H9 (cell line): Measurements from ENCODE around the gene TMEM254. TPM values are rescaled to one million over a fixed set of nuclear protein-coding genes. Genes with fewer than 3 reads are reported as not detected.

Source experiments
- DNase-seq: peaks from one replicate; pipeline ENCODE4 v3.0.0-alpha.2; 2017
- H2AFZ ChIP-seq: one replicate; pipeline ENCODE4 v1.6.1; 2013; ENCODE audit warnings: mild to moderate bottlenecking, low read length, control low read depth, moderate library complexity
- H2AK5ac ChIP-seq: 2 replicates; pipeline ENCODE4 v1.6.1; 2013; ENCODE audit warnings: low read length, control low read depth, mixed read lengths; ENCODE audit not compliant: insufficient read length
- H2BK120ac ChIP-seq: one replicate; pipeline ENCODE4 v1.6.1; 2013; ENCODE audit warnings: low read depth, mild to moderate bottlenecking, low read length, control low read depth, inconsistent platforms; ENCODE audit not compliant: poor library complexity, severe bottlenecking
- H2BK12ac ChIP-seq: 2 replicates; pipeline ENCODE4 v1.6.1; 2013; ENCODE audit warnings: low read length, control low read depth, mixed read lengths, low read depth; ENCODE audit not compliant: insufficient read length
- H2BK15ac ChIP-seq: 2 replicates; pipeline ENCODE4 v1.6.1; 2013; ENCODE audit warnings: low read depth, low read length, control low read depth
- H2BK20ac ChIP-seq: one replicate; pipeline ENCODE4 v1.6.1; 2013; ENCODE audit warnings: low read depth, mild to moderate bottlenecking, low read length, control low read depth, inconsistent platforms; ENCODE audit not compliant: poor library complexity, severe bottlenecking
- H2BK5ac ChIP-seq: 2 replicates; pipeline ENCODE4 v1.6.1; 2013; ENCODE audit warnings: low read length, control low read depth, mixed read lengths; ENCODE audit not compliant: insufficient read length
- H3K14ac ChIP-seq: 2 replicates; pipeline ENCODE4 v1.6.1; 2013; ENCODE audit warnings: low read length, control low read depth; ENCODE audit not compliant: insufficient read depth
- H3K18ac ChIP-seq: 2 replicates; pipeline ENCODE4 v1.6.1; 2013; ENCODE audit warnings: low read depth, mild to moderate bottlenecking, mixed read lengths, low read length, control low read depth; ENCODE audit not compliant: insufficient read length
- H3K23ac ChIP-seq: 2 replicates; pipeline ENCODE4 v1.6.1; 2013; ENCODE audit warnings: low read length, control low read depth, mixed read lengths, low read depth; ENCODE audit not compliant: insufficient read length
- H3K23me2 ChIP-seq: 2 replicates; pipeline ENCODE4 v1.6.1; 2013; ENCODE audit warnings: low read depth, mild to moderate bottlenecking, mixed read lengths, low read length, control low read depth; ENCODE audit not compliant: insufficient read length, poor library complexity, severe bottlenecking
- H3K27ac ChIP-seq: 2 replicates; pipeline ENCODE4 v1.5.1; 2013; ENCODE audit warnings: low read length, control low read depth, mixed read lengths, low read depth; ENCODE audit not compliant: insufficient read length
- H3K27me3 ChIP-seq: 2 replicates; pipeline ENCODE4 v1.6.1; 2013; ENCODE audit warnings: low read length, control low read depth, inconsistent platforms; ENCODE audit not compliant: insufficient read depth
- H3K4ac ChIP-seq: 2 replicates; pipeline ENCODE4 v1.6.1; 2013; ENCODE audit warnings: low read depth, mild to moderate bottlenecking, control low read depth, inconsistent platforms, low read length, moderate library complexity
- H3K4me1 ChIP-seq: 2 replicates; pipeline ENCODE4 v1.6.1; 2013; ENCODE audit warnings: low read length, control low read depth, inconsistent platforms; ENCODE audit not compliant: insufficient read depth
- H3K4me2 ChIP-seq: 2 replicates; pipeline ENCODE4 v1.6.1; 2013; ENCODE audit warnings: low read length, control low read depth, mixed read lengths; ENCODE audit not compliant: insufficient read length, insufficient read depth
- H3K56ac ChIP-seq: 2 replicates; pipeline ENCODE4 v1.6.1; 2013; ENCODE audit warnings: low read depth, mild to moderate bottlenecking, mixed read lengths, low read length, control low read depth; ENCODE audit not compliant: insufficient read length
- H3K79me1 ChIP-seq: 2 replicates; pipeline ENCODE4 v1.6.1; 2013; ENCODE audit warnings: low read depth, mild to moderate bottlenecking, moderate library complexity, low read length, control low read depth, inconsistent platforms; ENCODE audit not compliant: insufficient read depth, poor library complexity, severe bottlenecking
- H3K79me2 ChIP-seq: 2 replicates; pipeline ENCODE4 v1.6.1; 2013; ENCODE audit warnings: low read length, control low read depth, inconsistent platforms; ENCODE audit not compliant: insufficient read depth
- H3K9ac ChIP-seq: 2 replicates; pipeline ENCODE4 v1.6.1; 2013; ENCODE audit warnings: low read length, control low read depth, mixed read lengths; ENCODE audit not compliant: insufficient read length; ENCODE audit errors: extremely low read depth
- H3K9me3 ChIP-seq: one replicate; pipeline ENCODE4 v1.6.1; 2013; ENCODE audit warnings: low read depth, low read length, inconsistent platforms; ENCODE audit not compliant: control insufficient read depth
- H3T11ph ChIP-seq: one replicate; pipeline ENCODE4 v1.6.1; 2013; ENCODE audit warnings: mild to moderate bottlenecking, low read length, control low read depth, inconsistent platforms
- H4K20me1 ChIP-seq: one replicate; pipeline ENCODE4 v1.6.1; 2013; ENCODE audit not compliant: control insufficient read depth, insufficient read length, insufficient read depth
- H4K5ac ChIP-seq: 2 replicates; pipeline ENCODE4 v1.6.1; 2013; ENCODE audit warnings: low read depth, mild to moderate bottlenecking, mixed read lengths, low read length, control low read depth; ENCODE audit not compliant: insufficient read length
- H4K8ac ChIP-seq: replicated peaks from 2 replicates; pipeline ENCODE4 v1.6.1; 2013; ENCODE audit warnings: low read length, control low read depth, mixed read lengths, low read depth; ENCODE audit not compliant: insufficient read length
- H4K91ac ChIP-seq: 2 replicates; pipeline ENCODE4 v1.6.1; 2013; ENCODE audit warnings: low read depth, mild to moderate bottlenecking, moderate library complexity, mixed read lengths, low read length, control low read depth; ENCODE audit not compliant: insufficient read length
- H3K27ac Mint-ChIP-seq, 3 experiments: 2 replicates in 2 of 3; 3 replicates in 1 of 3; pipeline ENCODE4 v1.8.0; 2020 to 2021; ENCODE audit warnings: mixed read lengths in 3 of 3, mild to moderate bottlenecking in 1 of 3, moderate library complexity in 1 of 3
- H3K27me3 Mint-ChIP-seq: 2 replicates; pipeline ENCODE4 v1.8.0; 2021; ENCODE audit warnings: low read depth, mild to moderate bottlenecking, moderate library complexity, mixed read lengths
- H3K36me3 Mint-ChIP-seq, 3 experiments: 2 replicates in 2 of 3; 3 replicates in 1 of 3; pipeline ENCODE4 v1.8.0; 2020 to 2021; ENCODE audit warnings: low read depth in 3 of 3, mixed read lengths in 3 of 3; ENCODE audit not compliant: insufficient read depth in 1 of 3
- H3K4me1 Mint-ChIP-seq, 2 experiments: 2 replicates each; pipeline ENCODE4 v1.8.0; 2020; ENCODE audit warnings: mixed read lengths in 2 of 2
- H3K4me3 Mint-ChIP-seq, 2 experiments: 2 replicates in 1 of 2; 3 replicates in 1 of 2; pipeline ENCODE4 v1.8.0; 2020 to 2021; ENCODE audit warnings: mild to moderate bottlenecking in 2 of 2, mixed read lengths in 2 of 2, moderate library complexity in 1 of 2
- H3K9me3 Mint-ChIP-seq, 2 experiments: 2 replicates in 1 of 2; 3 replicates in 1 of 2; pipeline ENCODE4 v1.8.0; 2020; ENCODE audit warnings: mild to moderate bottlenecking in 2 of 2, mixed read lengths in 2 of 2, moderate library complexity in 1 of 2
- WGBS: extraction: QIAGEN DNeasy Blood & Tissue Kit; methylation state at CpG from one replicate; pipeline ENCODE4 v1.1.7; 2013; ENCODE audit warnings: missing lambda C conversion rate, low lambda C conversion rate, mixed read lengths; ENCODE audit not compliant: insufficient read length; ENCODE audit errors: extremely low coverage; 5-methylcytosine and 5-hydroxymethylcytosine counted together
- total RNA-seq: library from RNA; stranded (reverse); gene quantifications from 2 replicates; pipeline ENCODE4 v1.2.1, GENCODE V29; 2021
- TF ChIP-seq, protein P1 (sequence below): fragments of 200-600 bp; sonication (generic); conservative IDR thresholded peaks from 3 replicates; pipeline ENCODE4 v1.8.0; 2021; ENCODE audit warnings: antibody characterized with exemption, mild to moderate bottlenecking

TMEM254 gene
- total RNA-seq, 1 experiment from 2014 or later, result 20.3 TPM

DNA sequence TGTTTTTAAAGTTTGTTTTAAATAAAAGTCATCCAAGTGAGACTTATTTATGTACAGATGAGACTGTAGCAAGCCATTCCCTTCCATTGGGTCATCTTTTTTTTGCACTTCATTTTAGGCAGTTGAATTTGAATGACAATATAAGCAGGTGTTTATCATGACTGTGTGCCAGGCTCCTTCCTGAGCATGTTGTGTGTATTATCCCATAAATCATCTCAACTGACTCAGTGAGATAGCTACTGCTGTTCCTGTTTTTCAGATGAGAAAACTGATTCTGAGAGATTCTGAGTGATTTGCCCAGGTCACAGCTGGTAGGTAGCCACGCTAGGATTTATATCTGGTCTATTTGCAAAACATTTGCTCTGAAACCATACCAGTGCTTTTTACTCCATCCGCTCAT, 11.7 kb downstream of the TMEM254 start:
- Mint-ChIP-seq H3K27me3 (no peaks in the 10 kb centered on the region), H3K36me3 (no peaks in the 10 kb centered on the region; a peak in 2 of 7 replicates), H3K4me3 (no peak overlapping the region), H3K4me1 (no peaks in the 10 kb centered on the region), H3K9me3 (no peaks in the 10 kb centered on the region), H3K27ac (no peak overlapping the region)
- Histone ChIP-seq H3K79me1 (no peaks in the 10 kb centered on the region), H3K4ac (no peak overlapping the region), H2AK5ac (no peak overlapping the region), H4K5ac (no peak overlapping the region), H4K20me1 (no peaks in the 10 kb centered on the region), H2BK120ac (no peak overlapping the region), H3T11ph (no peak overlapping the region), H3K27me3 (no peaks in the 10 kb centered on the region), H3K4me2 (no peak overlapping the region), H2BK5ac (no peak overlapping the region), H2BK12ac (no peak overlapping the region), H3K18ac (no peak overlapping the region), H3K9me3 (no peaks in the 10 kb centered on the region), H3K23me2 (no peaks in the 10 kb centered on the region), H2BK15ac (no peak overlapping the region), H2BK20ac (no peak overlapping the region), H3K4me1 (no peaks in the 10 kb centered on the region), H3K14ac (no peak overlapping the region), H3K23ac (no peak overlapping the region), H4K91ac (no peak overlapping the region), H3K79me2 (no peaks in the 10 kb centered on the region), H3K56ac (no peak overlapping the region), H2AFZ (no peak overlapping the region), H4K8ac (no peak overlapping the region), H3K27ac (no peak overlapping the region), H3K9ac (no peak overlapping the region)
- no peak for DNase-seq
- no CpG with 5 or more reads among the region's 2 CpGs for WGBS
- TF ChIP-seq, protein P1, sequence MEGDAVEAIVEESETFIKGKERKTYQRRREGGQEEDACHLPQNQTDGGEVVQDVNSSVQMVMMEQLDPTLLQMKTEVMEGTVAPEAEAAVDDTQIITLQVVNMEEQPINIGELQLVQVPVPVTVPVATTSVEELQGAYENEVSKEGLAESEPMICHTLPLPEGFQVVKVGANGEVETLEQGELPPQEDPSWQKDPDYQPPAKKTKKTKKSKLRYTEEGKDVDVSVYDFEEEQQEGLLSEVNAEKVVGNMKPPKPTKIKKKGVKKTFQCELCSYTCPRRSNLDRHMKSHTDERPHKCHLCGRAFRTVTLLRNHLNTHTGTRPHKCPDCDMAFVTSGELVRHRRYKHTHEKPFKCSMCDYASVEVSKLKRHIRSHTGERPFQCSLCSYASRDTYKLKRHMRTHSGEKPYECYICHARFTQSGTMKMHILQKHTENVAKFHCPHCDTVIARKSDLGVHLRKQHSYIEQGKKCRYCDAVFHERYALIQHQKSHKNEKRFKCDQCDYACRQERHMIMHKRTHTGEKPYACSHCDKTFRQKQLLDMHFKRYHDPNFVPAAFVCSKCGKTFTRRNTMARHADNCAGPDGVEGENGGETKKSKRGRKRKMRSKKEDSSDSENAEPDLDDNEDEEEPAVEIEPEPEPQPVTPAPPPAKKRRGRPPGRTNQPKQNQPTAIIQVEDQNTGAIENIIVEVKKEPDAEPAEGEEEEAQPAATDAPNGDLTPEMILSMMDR, result no peak
